ENCODE results near the gene NRN1L.
"Not testable (repeated sequence)": the region's sequence is repeated elsewhere in the genome, so short reads cannot be mapped to it uniquely, and the experiment has no call there.

Gene NRN1L

DNA sequence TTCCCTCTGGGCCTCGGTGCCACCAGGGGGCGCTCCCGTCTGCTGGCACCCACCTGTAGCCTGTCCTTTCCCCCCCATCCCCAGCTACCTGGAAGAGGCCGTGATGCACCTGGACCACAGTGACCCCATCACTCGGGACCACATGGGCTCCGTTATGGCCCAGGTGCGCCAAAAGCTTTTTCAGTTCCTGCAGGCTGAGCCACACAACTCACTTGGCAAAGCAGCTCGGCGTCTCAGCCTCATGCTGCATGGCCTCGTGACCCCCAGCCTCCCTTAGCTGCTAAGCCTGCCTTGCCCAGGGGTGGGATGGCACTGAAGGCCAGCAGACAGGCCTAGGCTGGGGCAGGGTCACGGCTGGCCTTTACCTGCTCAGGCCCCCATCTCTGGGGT lies 818 bp upstream of the NRN1L start:
- no peak for DNase-seq

DNA sequence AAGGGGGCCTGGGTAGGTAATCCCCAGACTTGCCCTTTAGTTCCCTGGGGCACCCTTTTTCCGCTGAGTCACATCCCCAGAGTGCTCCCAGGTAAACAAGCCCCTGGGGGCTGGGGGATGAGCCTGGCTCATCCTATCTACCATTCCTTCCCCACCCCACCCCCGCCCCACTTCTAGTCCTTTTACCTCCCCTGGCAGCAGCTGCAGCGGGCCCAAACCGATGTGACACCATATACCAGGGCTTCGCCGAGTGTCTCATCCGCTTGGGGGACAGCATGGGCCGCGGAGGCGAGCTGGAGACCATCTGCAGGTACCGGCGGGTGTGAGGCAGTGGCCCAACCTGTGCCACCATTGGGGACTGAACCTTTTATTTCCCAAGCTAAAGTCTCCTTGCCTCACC lies 860 bp downstream of the NRN1L start:
- DNase-seq: no peak

DNA sequence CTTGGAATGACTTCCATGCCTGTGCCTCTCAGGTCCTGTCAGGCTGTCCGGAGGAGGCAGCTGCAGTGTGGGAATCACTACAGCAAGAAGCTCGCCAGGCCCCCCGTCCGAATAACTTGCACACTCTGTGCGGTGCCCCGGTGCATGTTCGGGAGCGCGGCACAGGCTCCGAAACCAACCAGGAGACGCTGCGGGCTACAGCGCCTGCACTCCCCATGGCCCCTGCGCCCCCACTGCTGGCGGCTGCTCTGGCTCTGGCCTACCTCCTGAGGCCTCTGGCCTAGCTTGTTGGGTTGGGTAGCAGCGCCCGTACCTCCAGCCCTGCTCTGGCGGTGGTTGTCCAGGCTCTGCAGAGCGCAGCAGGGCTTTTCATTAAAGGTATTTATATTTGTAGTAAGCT lies 1.3 kb downstream of the NRN1L start:
- DNase-seq: no peak

GRCh38 chr16:67886387-67886786 lies 1.7 kb downstream of the NRN1L start:
- no peak for DNase-seq

GRCh38 chr16:67888331-67888730 lies 3.6 kb downstream of the NRN1L start:
- no peak for DNase-seq

DNA sequence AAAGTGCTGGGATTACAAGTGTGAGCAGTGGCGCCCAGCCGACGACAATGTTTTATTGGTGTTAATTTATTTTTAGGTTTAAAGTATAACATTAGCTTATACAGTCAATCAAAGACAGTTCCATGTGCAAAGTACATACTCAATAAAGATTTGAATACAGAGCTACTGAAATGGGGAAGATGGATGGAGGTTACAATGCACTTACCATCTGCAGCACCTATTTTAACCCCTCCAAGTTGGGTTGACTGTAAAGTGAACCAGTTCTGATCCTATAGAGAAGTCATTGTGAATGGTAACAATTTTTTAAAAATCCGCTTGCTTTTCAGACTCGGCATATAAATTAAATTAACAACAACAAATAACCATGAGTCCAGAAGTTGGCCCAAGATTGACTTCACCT lies 7.7 kb downstream of the NRN1L start:
- no peak for DNase-seq

GRCh38 chr16:67892899-67893742 lies 8.4 kb downstream of the NRN1L start, which contains the start of gene PSKH1:
TSS of gene PSKH1 (plus strand) at chr16:67893254. CDS start at chr16:67908750, 15,496 bp downstream.
- DNase-seq: peak; percentile 99

GRCh38 chr16:67893743-67894399 lies 9.2 kb downstream of the NRN1L start:
- DNase-seq: no peak

- peak; percentile 62 for DNase-seq
These were observed 12.5 kb downstream of the NRN1L start for GRCh38 chr16:67897231-67897630.

GRCh38 chr16:67901734-67902133 lies 17.0 kb downstream of the NRN1L start:
- DNase-seq: no peak

DNA sequence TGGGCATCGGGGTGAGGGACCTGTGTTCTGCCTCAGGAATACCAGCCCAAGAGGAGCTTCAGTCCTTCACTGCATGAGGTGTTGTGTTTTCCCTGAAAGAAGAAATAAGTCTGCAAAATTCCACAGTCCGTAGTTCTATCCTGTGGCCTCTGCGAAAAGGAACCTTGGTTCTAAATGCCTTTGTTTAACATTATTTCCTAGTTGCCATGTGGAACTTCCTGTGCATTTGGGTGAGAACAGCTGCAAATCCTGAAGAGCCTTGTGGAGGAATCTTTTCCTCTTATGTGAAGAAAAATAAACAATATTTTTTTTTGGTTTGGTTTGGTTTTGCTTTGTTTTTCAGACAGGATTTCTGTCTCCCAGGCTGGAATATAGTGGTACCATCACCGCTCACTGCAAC lies 18.1 kb downstream of the NRN1L start:
- no peak for DNase-seq

GRCh38 chr16:67907397-67908180 lies 22.9 kb downstream of the NRN1L start:
- no peak for DNase-seq

GRCh38 chr16:67909056-67909742 lies 24.5 kb downstream of the NRN1L start:
- no peak for DNase-seq

DNA sequence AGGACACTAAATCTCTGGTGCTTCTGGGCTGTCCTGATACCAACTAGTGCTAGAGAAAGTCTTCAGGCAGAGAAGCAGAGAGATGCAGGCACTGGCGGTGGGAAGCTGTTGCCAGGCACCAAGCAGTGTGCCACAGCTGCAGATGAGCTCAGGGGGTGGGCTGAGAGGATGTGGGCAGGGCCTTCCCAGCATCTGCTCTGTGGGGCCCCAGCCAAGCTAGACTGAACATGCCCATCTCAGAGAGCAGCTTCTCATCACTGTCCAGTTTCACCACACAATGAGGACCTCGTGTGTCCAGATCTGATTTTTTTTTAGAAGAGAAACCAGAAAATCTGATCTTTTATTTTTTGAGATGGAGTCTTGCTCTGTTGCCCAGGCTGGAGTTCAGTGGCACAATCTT lies 25.5 kb downstream of the NRN1L start:
- no peak for DNase-seq

GRCh38 chr16:67914758-67915495 lies 30.2 kb downstream of the NRN1L start:
- DNase-seq: no peak

- not testable (repeated sequence) for DNase-seq
These were observed 30.7 kb downstream of the NRN1L start for GRCh38 chr16:67915496-67915769.

GRCh38 chr16:67915831-67916723 lies 31.4 kb downstream of the NRN1L start:
- no peak for DNase-seq

DNA sequence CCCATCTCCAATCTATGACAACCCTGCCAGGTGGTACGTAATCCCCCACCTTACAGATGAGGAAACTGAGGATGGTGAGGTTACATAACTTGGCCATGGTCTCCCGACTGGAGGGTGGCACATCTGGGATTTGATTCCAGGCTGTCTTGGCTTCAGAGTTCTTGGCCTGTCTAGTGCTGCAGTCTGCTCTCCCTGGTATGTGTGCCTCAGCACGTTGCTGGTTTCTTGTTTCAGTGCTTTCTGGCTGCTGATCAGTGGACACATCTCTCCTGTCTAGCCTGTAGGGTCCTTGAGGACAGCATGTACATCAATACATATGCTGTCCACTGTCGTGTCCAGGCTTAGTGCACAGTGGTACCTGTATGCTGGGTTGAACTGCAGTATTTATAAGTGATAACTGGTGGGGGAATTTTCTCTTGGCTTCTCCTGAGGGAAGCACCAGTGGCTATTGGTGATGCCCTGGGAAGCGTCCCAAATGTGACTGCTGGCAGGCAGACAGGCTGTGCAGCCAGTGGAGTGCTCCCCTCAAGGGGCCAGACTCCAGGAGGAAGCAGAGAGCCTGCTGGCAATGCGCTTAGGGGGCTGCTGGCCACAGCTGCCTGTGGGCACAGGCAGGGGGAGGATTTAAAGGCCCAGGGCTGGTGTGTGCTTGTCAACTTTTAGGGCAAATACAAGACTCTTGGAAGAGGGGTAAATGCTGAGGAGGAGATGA lies 32.6 kb downstream of the NRN1L start:
- DNase-seq: no peak

DNA sequence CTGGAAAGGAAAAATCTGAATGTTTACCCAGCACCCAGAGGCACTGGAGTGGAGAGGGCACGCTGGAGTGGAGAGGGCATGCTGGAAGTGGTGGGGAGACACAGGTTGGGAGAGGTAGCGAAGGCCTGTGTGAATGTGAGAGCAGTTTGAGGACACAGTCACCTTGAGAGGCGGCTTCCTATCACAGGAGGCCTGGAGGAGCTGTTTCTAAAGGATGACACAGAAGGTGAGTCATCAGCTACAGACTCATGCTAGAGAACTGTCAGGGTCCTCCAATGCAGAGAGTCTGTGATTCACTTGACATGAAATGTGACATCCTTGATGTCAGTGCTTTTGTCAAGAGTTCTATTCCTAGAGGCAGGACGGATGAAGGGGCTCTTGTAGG lies 33.2 kb downstream of the NRN1L start:
- no peak for DNase-seq

- DNase-seq: no peak
These were observed 35.0 kb downstream of the NRN1L start for GRCh38 chr16:67919622-67920221.
